ENCODE results near the gene CBX4.

GRCh38 chr17:79799538-79800324 lies 39.5 kb downstream of the CBX4 start:
- TF ChIP-seq CTCF (conservative IDR thresholded peaks at IDR 0.05; ENCODE audit: low read length) = no peak
- TF ChIP-seq EZH2phosphoT487 (IDR thresholded peaks at IDR 0.05; ENCODE audit: borderline replicate concordance, low read depth, low read length) = peak; percentile 99

Data from OCI-LY7 (cell line).